ENCODE measurements around the gene TCEAL3.
"Not testable (repeated sequence)": the region's sequence is repeated elsewhere in the genome, so short reads cannot be mapped to it uniquely, and the experiment has no call there.

TCEAL3 gene

DNA sequence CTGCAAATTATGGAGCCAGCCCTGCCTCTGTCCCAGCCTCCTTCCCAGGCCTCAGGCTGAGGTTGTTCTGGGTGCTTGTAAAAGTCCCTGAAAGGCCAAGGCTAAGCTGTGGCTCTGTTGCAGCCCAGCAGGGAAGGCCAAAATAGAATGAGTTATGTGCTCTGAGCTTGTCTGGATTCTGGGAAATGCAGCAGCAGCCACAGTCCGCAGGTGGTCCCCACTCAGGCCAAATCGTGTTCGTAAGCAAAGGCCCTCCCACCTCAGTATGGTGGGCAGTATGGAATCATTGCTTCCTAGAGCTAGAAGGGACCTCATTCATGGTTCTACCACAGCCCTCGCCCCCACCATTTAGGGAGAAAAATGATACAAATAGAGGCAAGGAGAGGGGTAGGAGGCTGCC, 16.3 kb downstream of the TCEAL3 start:
- no peak for DNase-seq (ENCODE audit: extremely low read depth in 1 of 2, low read depth in 1 of 2)

DNA sequence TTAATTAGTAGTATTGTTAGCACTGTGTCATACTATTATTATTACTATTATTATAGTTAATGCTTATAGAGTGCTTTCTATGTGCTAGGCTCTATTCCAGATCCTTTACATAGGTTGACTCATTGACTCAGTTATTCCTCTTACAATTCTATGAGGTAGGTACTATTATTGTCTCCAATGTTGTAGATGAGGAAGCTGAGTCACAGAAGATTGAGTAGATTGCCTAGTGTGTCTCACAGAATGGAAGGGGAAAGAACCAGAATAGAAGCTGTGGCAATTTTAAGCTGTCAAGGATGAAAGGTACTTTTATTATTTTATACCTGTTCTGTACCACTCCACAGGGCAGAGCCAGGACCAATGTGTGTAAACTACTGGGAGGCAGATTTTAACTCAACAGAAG, 19.1 kb downstream of the TCEAL3 start:
- DNase-seq (ENCODE audit: extremely low read depth in 1 of 2, low read depth in 1 of 2): no peak

DNA sequence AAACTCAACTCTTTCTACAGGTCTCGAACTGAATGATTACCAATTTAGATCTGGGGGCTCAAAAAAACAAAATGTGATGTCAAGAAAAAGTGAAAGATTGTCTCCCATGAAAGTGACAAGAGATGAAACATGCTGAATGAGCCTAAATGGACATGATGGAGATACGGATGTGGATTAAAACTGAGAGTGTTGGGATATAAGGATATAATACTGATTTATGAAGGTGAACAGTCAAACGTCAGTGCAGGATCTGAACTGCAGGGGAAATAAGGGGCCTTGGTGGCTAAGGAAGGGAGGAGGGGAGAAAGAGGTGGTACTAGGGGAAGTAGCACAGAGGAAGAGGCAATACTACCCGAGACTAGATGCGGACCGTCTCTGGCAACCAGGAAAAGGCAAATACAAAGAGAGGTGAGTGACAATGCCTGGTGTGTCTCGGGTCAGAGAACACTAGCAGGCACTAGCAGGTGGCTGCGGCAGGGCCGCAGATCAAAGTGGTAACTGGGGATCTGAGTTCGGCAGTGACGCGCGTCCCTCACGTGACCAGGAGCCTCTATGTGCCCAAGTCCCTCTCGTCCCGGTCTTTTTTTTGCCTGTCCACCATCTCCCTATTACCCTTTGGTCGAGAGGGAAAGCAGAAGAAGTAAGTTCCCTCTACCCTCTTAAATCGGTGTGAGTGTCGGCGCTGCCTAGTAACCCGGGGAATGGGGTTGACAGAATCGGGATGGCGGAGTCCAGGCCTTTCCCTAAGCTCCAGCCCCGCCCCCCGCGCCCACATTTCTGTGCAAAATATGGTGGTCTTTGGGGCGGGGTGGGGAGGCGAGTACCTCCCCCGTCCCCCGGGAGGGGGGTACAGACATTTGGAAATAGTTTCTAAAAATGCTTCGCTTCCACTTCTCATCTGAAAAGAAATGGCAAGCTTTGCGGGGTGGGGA, 20.9 kb downstream of the TCEAL3 start, which contains the start of gene TCEAL1:
Gene TCEAL1, plus strand, starts transcription at position 590 of the 932 bp plus-strand sequence. CDS start 942 bp downstream, outside the sequence.
- no peak for DNase-seq (ENCODE audit: extremely low read depth in 1 of 2, low read depth in 1 of 2)

DNA sequence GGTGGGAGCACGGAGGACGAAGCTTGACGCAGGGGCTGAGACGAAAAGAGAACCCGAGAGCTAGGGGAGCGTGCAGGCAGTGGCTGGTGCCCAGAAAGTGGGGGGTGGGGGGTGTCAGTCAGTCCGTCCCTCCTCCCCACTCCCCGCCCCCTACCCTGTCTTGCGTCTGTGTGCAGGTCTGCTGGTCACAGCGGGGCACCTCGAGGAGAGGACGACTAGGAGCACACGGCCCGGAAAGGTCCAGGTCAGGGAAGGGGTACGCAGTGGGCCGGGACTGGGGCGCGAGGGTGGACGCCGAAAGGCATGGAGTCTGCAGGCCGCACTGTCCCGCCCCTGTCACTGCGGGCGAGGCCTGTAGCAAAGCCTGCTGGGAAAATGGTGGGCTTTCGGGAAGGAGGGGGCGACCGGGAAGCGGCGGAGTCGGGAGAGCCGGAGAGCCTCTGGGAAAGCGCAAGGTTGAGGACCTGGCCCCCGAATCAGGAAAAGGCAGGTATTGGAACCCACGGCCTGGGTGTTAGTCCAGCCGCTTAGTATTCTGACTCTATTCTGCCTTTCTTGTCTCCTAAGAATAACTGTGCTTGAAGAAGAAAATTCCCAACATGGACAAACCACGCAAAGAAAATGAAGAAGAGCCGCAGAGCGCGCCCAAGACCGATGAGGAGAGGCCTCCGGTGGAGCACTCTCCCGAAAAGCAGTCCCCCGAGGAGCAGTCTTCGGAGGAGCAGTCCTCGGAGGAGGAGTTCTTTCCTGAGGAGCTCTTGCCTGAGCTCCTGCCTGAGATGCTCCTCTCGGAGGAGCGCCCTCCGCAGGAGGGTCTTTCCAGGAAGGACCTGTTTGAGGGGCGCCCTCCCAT, 21.8 kb downstream of the TCEAL3 start:
- no peak for DNase-seq (ENCODE audit: extremely low read depth in 1 of 2, low read depth in 1 of 2)

DNA sequence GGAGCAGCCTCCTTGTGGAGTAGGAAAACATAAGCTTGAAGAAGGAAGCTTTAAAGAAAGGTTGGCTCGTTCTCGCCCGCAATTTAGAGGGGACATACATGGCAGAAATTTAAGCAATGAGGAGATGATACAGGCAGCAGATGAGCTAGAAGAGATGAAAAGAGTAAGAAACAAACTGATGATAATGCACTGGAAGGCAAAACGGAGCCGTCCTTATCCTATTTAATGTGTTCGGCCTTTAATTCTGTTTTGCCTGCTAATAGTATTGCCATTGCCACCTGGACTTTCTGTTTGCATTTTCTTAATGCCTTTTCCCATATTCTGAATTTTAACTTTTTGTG, 22.4 kb downstream of the TCEAL3 start:
- no peak for DNase-seq (ENCODE audit: extremely low read depth in 1 of 2, low read depth in 1 of 2)

DNA sequence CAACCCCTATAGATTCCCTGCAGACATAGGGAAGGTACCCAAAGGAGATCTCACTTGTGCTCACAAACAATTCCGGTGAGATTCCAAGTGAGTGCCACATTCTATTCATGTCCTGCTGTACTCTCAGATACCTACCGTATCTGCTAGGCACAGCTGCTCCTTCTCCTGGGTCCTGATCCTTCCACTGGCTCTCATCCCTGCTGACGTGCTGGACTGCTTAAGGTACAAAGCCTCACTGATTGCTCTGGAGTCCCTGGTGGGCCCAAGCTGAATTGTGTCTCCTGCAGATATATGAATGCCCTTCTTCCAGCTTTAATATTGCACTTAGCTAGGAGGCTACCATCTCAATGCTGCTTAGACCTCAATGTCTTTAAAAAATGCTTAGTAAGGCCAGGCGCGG, 23.4 kb downstream of the TCEAL3 start:
- no peak for DNase-seq (ENCODE audit: extremely low read depth in 1 of 2, low read depth in 1 of 2)

DNA sequence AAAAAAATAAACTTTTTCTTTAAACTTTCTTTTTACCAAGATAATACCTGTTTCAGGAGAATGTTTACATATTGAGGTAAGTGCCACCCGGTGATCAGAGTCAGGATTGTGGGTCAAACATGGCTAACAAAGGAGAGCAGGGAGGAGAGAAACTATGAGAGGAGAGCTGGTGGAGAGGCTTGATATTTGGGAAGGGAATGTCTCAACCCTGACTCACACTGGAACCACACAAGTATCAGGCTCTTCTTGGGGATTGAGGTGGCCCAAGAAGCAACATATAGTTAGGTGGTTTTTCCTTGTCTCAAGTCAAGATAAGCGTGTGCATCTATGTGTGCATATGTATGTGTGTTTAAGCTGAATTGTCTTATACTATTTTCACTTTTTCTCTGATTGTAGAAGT, 27.7 kb downstream of the TCEAL3 start:
- DNase-seq (ENCODE audit: extremely low read depth in 1 of 2, low read depth in 1 of 2): no peak

DNA sequence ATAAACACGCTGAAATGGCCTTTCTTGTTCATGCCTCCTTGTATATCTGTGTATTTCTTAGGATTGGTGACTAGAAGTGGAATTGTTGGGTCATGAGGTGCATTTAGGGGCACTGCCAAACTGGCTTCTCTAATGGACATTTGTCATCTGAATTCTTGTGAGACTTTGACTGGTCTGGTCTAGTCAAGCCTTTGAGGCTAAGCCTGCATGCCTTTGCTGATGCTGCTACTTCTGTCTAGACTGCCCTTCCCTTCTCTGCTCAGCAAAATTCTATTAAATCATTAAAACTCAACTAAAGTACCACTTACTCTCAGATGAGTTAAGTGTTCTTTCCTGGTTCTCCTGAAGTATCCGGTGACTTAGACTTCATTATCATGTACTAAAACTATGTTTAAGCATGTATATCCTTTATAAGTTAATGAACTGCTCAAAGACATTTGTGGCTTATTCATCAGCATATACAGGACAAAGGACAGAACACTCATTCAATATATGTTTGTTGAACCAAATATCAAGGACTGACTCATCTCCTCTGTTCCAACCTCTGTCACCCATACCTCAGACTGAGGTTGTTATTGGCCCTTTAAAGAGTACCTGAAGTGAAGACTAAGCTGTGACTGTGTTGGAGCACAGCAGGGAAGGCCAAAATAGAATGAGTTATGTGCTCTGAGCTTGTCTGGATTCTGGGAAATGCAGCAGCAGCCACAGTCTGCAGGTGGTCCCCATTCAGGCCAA, 30.0 kb downstream of the TCEAL3 start:
- DNase-seq (ENCODE audit: extremely low read depth in 1 of 2, low read depth in 1 of 2): no peak

DNA sequence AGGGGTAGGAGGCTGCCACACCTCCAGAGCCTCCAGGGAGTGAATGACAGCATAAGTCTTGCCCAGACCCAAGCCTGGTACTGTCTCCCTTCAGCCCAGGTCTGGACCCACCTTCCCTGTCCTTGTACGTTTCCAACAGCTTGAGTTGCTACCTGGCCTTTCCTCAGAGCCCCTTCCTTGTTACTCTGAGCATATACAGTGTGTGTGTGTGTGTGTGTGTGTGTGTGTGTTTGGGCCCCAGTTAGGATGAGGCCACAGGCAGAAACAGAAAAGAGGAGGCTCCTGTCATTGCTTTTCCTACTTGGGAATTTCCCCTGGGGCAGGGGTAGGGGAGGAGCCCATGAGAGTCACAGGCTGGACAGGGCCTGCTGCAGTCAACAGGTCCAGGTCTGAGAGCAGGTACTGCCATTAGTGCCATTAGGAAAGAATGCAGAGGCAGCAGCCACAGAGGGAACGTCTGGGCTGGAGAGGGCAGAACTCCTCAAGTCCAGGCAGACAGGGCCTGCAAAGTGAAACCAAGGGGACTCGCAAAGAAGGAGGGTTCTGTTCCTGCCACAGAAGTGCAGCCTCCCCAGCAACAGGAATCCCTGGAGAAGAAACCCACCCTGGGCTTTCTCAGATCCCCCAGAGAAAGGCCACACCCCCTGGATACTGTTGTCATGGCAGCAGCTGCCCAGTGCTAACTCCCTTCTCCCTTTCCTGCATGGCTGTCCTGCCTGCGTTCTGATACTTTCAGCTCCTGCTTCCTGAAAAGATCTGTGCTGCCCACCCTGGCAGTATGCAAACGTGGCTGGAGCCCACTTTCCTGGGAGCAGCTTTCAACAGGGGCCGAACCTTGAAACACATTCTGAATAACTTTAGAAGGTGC, 30.9 kb downstream of the TCEAL3 start:
- not testable (repeated sequence) for DNase-seq (ENCODE audit: extremely low read depth in 1 of 2, low read depth in 1 of 2)

DNA sequence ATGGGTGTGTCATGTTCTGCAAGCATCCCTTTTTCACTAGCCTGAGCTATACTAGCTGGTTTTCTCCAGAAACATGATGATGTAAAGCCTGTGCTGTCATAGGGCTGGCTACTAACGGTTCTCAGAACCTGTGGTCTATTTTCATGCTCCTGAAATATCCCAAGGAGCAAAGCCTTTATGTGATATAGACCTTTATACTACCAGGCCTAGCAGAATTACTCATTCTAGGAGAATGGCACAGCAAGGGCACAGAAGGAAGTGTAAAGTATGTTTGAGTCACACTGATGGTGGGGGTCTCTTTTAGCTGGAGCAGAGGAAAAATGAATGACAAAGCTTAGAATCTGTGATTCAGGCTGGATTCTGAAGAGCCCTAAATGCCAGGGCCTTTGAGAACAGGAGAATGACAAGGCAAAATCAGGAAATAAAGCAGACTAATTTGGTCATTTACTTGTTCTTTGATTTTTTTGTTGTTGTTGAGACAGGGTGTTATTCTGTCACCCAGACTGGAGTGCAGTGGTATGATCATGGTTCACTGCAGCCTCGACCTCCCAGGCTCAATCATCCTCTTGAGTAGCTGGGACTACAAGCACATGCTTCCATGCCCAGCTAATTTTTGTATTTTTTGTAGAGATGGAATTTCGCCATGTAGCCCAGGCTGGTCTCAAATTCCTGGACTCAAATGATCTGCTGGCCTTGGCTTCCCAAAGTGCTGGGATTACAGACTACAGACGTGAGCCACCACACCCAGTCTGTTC, 32.8 kb downstream of the TCEAL3 start:
- no peak for DNase-seq (ENCODE audit: extremely low read depth in 1 of 2, low read depth in 1 of 2)

DNA sequence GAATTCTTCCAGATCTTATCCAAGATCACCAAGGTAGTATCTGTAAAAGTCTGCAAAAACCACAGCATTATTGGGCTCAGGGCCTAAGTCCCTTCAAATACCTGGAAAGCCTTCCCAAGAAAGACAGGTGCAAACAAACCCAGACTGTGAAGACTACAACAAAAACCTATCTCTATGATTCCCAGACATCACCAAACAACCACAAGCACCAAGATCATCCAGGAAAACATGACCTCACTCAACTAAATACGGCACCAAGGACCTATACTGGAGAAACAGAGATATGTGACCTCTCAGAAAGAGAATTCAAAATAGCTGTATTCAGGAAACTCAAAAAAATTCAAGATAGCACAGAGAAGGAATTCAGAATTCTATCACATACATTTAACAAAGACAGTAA, 36.4 kb downstream of the TCEAL3 start:
- DNase-seq (ENCODE audit: extremely low read depth in 1 of 2, low read depth in 1 of 2): no peak

DNA sequence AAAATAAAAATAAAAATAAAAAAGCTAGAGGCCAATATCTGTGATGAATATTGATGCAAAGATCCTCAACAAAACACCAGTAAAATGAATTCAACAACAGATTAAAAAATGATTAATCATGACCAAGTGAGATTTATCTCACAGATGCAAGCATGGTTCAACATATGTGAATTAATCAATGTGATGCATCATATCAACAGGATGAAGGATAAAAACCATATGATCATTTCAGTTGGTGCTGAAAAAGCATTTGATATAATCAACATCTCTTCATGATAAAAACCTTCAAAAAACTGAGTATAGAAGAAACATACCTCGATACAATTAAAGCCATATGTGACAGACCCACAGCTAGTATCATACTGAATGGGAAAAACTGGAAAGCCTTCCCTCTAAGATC, 39.9 kb downstream of the TCEAL3 start:
- DNase-seq (ENCODE audit: extremely low read depth in 1 of 2, low read depth in 1 of 2): no peak

DNA sequence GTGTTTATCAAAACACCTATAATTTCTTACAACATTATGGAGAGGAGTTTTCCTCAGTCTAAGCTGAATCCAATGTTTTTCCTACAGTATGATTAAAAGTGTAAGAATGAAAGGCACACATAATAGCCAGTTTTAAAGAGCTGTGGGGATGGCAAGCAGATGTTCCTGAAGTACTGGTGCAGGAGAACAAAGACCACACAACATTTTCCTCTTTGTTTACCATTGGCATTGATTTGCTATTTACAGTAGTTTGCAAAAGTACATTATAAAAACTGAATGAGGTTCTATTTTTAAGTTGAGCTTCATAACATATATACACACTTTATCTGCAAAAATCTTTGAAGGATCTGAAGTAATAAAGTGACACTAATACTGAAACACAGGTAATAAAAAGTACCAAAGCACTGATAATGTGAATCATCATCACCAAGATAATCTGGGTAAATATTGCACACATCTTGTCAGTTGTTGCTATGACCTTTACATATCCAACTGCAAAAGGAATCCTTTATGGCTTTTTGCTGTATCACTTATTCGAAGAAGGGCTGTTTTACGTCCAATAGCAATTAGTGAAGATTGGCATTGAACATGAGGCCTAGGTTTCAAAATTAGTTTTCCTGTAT, 43.5 kb downstream of the TCEAL3 start:
- DNase-seq (ENCODE audit: extremely low read depth in 1 of 2, low read depth in 1 of 2): no peak

DNA sequence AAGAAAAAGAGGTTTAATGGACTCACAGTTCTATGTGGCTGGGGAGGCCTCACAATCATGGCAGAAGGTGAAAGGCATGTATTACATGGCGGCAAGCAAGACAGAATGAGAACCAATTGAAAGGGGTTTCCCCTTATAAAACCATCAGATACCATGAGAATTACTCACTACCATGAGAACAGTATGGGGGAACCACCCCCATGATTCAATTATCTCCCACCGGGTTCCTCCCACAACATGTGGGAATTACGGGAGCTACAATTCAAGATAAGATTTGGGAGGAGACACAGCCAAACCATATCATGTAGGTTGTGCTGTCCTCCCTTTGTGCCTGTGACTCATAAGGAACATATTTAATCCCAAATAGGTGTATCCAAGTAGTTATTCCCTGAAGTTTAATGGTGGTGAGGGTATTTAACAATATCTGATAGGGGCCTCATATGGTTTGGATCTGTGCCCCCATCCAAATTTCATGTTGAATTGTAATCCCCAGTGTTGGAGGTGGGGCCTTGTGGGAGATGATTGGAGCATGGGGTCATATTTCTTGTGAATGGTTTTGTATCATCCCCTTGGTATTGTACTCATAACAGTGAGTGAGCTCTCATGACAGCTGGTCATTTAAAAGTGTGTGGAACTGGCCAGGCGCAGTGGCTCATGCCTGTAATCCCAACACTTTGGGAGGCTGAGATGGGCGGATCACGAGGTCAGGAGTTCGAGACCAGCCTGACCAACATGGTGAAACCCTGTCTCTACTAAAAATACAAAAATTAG, 47.7 kb downstream of the TCEAL3 start:
- DNase-seq (ENCODE audit: extremely low read depth in 1 of 2, low read depth in 1 of 2): not testable (repeated sequence)

DNA sequence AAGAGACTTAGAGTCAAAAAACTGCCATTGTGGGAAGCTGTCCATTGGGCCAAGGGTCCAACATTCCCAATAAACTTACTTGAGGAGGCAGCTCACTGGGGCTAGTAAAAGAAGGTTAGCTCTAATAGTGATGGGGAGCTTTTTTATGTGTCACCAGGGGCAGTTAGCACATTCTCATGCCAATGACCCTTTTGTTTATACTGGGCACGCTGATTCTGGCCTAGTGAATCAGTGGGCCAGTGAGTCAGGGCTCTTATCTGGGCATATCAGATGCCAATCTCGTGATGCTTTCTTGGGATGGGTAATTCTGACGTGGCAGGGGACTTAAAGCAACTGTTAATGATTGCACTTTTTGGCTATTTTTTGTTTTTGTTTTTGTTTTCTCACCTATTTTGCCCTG, 48.9 kb downstream of the TCEAL3 start:
- DNase-seq (ENCODE audit: extremely low read depth in 1 of 2, low read depth in 1 of 2): no peak

DNA sequence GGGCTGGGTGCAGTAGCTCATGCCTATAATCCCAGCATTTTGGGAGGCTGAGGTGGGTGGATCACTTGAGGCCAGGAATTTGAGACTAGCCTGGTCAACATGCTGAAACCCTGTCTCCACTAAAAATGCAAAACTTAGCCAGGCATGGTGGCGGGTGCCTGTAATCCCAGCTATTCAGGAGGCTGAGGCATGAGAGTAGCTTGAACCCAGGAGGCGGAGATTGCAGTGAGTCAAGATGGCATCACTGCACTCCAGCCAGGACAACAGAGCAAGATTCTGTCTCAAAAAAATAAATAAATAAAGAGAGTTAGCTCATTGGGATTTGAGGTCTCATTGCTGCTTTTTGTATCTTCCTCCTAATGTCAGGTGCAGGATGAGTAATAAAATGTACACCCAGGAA, 49.3 kb downstream of the TCEAL3 start:
- DNase-seq (ENCODE audit: extremely low read depth in 1 of 2, low read depth in 1 of 2): not testable (repeated sequence)

DNA sequence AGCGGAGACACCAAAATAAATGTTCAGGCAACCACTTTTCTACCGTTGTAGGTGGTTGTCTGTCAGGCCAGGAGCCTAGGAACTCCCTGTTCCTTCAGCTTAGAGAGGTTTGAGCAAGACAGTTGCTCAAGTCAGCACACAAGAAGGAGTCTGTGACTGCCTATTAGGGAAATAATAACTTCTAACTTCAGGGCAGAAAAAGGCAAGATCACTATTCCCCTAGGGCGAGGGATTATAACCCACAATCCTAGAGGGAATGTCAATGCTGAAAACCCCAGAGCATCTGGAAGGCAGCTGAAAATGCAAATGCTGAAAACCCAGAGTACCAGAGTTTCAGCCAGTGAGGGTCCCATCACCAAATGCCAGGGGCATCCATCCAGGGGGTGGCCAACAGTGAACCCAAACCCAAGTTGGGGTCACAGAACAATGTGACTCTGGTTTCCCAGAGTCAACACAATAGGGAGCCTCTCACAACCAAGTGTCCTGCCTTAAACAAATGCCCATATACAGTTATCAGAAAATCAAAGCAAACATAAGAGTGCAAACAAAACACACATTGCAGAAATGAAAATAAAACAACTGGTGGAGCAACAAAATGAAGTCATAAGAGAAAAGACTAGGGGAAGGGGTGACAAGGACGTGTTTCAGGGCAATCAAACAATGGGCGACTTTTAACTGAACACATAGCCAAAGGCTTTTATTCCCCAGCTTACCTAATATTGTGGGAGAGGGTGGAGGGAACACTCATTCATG, 51.1 kb downstream of the TCEAL3 start:
- DNase-seq (ENCODE audit: extremely low read depth in 1 of 2, low read depth in 1 of 2): no peak

DNA sequence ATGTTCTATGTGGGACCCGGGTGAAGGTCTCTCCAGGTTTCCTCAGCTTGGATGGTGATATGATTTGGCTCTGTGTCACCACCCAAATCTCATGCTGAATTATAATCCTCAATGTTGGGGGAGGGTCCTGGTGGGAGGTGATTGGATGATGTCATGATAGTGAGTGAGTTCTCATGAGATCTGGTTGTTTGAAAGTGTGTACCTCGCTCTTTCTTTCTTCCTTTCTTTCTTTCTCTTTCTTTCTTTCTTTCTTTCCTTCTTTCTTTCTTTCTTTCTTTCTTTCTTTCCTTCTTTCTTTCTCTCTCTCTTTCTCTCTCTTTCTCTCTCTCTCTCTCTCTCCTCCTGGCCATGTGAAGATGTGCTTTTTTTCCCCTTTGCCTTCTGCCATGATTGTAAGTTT, 51.7 kb downstream of the TCEAL3 start:
- not testable (repeated sequence) for DNase-seq (ENCODE audit: extremely low read depth in 1 of 2, low read depth in 1 of 2)
